Measurements from ENCODE around the gene PLOD1. TPM values are rescaled to one million over a fixed set of nuclear protein-coding genes. Genes with fewer than 3 reads are reported as not detected.

The PLOD1 gene
- total RNA-seq, 1 experiment from 2014 or later = 46.9 TPM

GRCh38 chr1:11979851-11980675 is 45.5 kb downstream of the PLOD1 start, which contains the start of gene MFN2:
MFN2 (plus strand) TSS chr1:11980444; CDS start chr1:11989169, 8,725 bp downstream.
- Mint-ChIP-seq H3K4me1 (peaks cover 21% of the 10 kb centered on the region), H3K27ac (peak within 1 kb of the TSS; percentile 99), H3K4me3 (peak within 1 kb of the TSS; percentile 98), H3K36me3 (peaks cover 34% of the 10 kb centered on the region), H3K27me3 (ENCODE audit: low read depth) (no peaks in the 10 kb centered on the region), H3K9me3 (no peaks in the 10 kb centered on the region)
- peak; percentile 97 for ATAC-seq
- ChIA-PET POLR2A (interaction anchor here (0.6 to 3.7 kb wide), 7 partner anchors 11 to 1842 kb away, joined by 3 to 31 read pairs (median 6); partner anchors contain the start of gene MIIP), CTCF (interaction anchor here (0.7 to 3.4 kb wide), 12 partner anchors 13 to 195 kb away, joined by 3 to 27 read pairs (median 4); partner anchors contain the start of gene MIIP)
- DNase-seq (ENCODE audit: low spot score) = peak; percentile 99
- TF ChIP-seq SMAD3 (CRISPR knock-in tag; IDR thresholded peaks at IDR 0.05; ENCODE audit: borderline replicate concordance) (0 out of 2 replicates have a peak, but pooled peaks have one; percentile 32), ZNF512 (CRISPR knock-in tag; IDR thresholded peaks at IDR 0.05; ENCODE audit: borderline replicate concordance) (no peak), TCF7 (CRISPR knock-in tag; IDR thresholded peaks at IDR 0.05; ENCODE audit: low read depth) (0 out of 2 replicates have a peak, but pooled peaks have one; percentile 33), NFE2L1 (CRISPR knock-in tag; IDR thresholded peaks at IDR 0.05) (no peak), IRF1 (CRISPR knock-in tag; IDR thresholded peaks at IDR 0.05) (0 out of 2 replicates have a peak, but pooled peaks have one; percentile 20), FOXJ3 (CRISPR knock-in tag; IDR thresholded peaks at IDR 0.05; ENCODE audit: borderline replicate concordance) (no peak), FOXK1 (CRISPR knock-in tag; IDR thresholded peaks at IDR 0.05) (peak; percentile 90; the same call in 1 of the 2 replicates), CREM (CRISPR knock-in tag; IDR thresholded peaks at IDR 0.05) (peak; percentile 99), CREB1 (CRISPR knock-in tag; IDR thresholded peaks at IDR 0.05) (peak; percentile 89), RELA (CRISPR knock-in tag; IDR thresholded peaks at IDR 0.05; ENCODE audit: borderline replicate concordance) (no peak), AR (CRISPR knock-in tag; IDR thresholded peaks at IDR 0.05) (no peak), ARID4B (CRISPR knock-in tag; IDR thresholded peaks at IDR 0.05; ENCODE audit: borderline replicate concordance) (peak; percentile 4; the same call in 1 of the 2 replicates), ZBTB21 (CRISPR knock-in tag; IDR thresholded peaks at IDR 0.05; ENCODE audit: borderline replicate concordance) (no peak), TEAD1 (CRISPR knock-in tag; IDR thresholded peaks at IDR 0.05) (peak; percentile 59; the same call in 1 of the 2 replicates)
- TF ChIP-seq, protein P1, sequence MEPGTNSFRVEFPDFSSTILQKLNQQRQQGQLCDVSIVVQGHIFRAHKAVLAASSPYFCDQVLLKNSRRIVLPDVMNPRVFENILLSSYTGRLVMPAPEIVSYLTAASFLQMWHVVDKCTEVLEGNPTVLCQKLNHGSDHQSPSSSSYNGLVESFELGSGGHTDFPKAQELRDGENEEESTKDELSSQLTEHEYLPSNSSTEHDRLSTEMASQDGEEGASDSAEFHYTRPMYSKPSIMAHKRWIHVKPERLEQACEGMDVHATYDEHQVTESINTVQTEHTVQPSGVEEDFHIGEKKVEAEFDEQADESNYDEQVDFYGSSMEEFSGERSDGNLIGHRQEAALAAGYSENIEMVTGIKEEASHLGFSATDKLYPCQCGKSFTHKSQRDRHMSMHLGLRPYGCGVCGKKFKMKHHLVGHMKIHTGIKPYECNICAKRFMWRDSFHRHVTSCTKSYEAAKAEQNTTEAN (CRISPR knock-in tag; IDR thresholded peaks at IDR 0.05) = 0 out of 2 replicates have a peak, but pooled peaks have one; percentile 60
- TF ChIP-seq, protein P2, sequence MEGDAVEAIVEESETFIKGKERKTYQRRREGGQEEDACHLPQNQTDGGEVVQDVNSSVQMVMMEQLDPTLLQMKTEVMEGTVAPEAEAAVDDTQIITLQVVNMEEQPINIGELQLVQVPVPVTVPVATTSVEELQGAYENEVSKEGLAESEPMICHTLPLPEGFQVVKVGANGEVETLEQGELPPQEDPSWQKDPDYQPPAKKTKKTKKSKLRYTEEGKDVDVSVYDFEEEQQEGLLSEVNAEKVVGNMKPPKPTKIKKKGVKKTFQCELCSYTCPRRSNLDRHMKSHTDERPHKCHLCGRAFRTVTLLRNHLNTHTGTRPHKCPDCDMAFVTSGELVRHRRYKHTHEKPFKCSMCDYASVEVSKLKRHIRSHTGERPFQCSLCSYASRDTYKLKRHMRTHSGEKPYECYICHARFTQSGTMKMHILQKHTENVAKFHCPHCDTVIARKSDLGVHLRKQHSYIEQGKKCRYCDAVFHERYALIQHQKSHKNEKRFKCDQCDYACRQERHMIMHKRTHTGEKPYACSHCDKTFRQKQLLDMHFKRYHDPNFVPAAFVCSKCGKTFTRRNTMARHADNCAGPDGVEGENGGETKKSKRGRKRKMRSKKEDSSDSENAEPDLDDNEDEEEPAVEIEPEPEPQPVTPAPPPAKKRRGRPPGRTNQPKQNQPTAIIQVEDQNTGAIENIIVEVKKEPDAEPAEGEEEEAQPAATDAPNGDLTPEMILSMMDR (IDR thresholded peaks at IDR 0.05) = no peak
- TF ChIP-seq, protein P3, sequence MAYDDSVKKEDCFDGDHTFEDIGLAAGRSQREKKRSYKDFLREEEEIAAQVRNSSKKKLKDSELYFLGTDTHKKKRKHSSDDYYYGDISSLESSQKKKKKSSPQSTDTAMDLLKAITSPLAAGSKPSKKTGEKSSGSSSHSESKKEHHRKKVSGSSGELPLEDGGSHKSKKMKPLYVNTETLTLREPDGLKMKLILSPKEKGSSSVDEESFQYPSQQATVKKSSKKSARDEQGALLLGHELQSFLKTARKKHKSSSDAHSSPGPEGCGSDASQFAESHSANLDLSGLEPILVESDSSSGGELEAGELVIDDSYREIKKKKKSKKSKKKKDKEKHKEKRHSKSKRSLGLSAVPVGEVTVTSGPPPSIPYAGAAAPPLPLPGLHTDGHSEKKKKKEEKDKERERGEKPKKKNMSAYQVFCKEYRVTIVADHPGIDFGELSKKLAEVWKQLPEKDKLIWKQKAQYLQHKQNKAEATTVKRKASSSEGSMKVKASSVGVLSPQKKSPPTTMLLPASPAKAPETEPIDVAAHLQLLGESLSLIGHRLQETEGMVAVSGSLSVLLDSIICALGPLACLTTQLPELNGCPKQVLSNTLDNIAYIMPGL (CRISPR knock-in tag; IDR thresholded peaks at IDR 0.05) = peak; percentile 60

Measured in WTC11 (cell line).